CD14-positive monocyte (primary cell): ENCODE measurements around the gene CDH3. TPM values are rescaled to one million over a fixed set of nuclear protein-coding genes. Genes with fewer than 3 reads are reported as not detected.

Experiments
- DNase-seq, 3 donors: peaks; one replicate each; pipeline ENCODE4 v3.0.0-alpha.2; 2011 to 2022
- H2AFZ ChIP-seq: 2 replicates; pipeline ENCODE4 v1.6.0; 2012; ENCODE audit warnings: mild to moderate bottlenecking, low read depth, low read length, inconsistent platforms; ENCODE audit not compliant: insufficient read depth, poor library complexity, severe bottlenecking
- H3K27ac ChIP-seq, 2 donors: 1 replicate in 1 of 2; 2 replicates in 1 of 2; pipeline ENCODE4 v1.5.1; 2012 to 2013; ENCODE audit warnings: low read length in 2 of 2, control low read depth in 1 of 2, inconsistent platforms in 1 of 2, low read depth in 1 of 2, mild to moderate bottlenecking in 1 of 2
- H3K27me3 ChIP-seq, 2 donors: one replicate each; pipeline versions ENCODE4 v1.6.0 to v1.6.1; 2011 to 2013; ENCODE audit warnings: low read length in 2 of 2; ENCODE audit not compliant: control insufficient read depth in 2 of 2, insufficient read depth in 2 of 2
- H3K36me3 ChIP-seq, 2 donors: replicated peaks in 1 of 2; 1 replicate in 1 of 2; 2 replicates in 1 of 2; pipeline versions ENCODE4 v1.5.1 to v1.6.1; 2012 to 2013; ENCODE audit warnings: low read length in 2 of 2, control low read depth in 1 of 2, inconsistent platforms in 1 of 2, mild to moderate bottlenecking in 1 of 2; ENCODE audit not compliant: insufficient read depth in 2 of 2, control insufficient read depth in 1 of 2
- H3K4me1 ChIP-seq, 2 donors: 1 replicate in 1 of 2; 2 replicates in 1 of 2; pipeline versions ENCODE4 v1.5.1 to v1.6.1; 2012 to 2013; ENCODE audit warnings: low read length in 2 of 2, control low read depth in 1 of 2, inconsistent platforms in 1 of 2, mild to moderate bottlenecking in 1 of 2, moderate library complexity in 1 of 2; ENCODE audit not compliant: insufficient read depth in 2 of 2, control insufficient read depth in 1 of 2
- H3K4me2 ChIP-seq: replicated peaks from 2 replicates; pipeline ENCODE3; 2012; ENCODE audit warnings: low read length, moderate library complexity, mild to moderate bottlenecking; ENCODE audit not compliant: poor library complexity, severe bottlenecking; ENCODE audit errors: extremely low read depth
- H3K4me3 ChIP-seq, 3 experiments: fragments of 200-600 bp in 1 of 3; sonication (generic) in 1 of 3; replicated peaks in 1 of 3; 1 replicate in 2 of 3; 2 replicates in 1 of 3; pipeline ENCODE4 v1.5.1; 2011 to 2013; ENCODE audit warnings: low read length in 3 of 3, mild to moderate bottlenecking in 3 of 3, control low read depth in 2 of 3, low read depth in 2 of 3, inconsistent platforms in 1 of 3, moderate library complexity in 1 of 3
- H3K79me2 ChIP-seq: 2 replicates; pipeline ENCODE4 v1.6.0; 2012; ENCODE audit warnings: mild to moderate bottlenecking, control low read depth, inconsistent platforms, low read length, moderate library complexity; ENCODE audit not compliant: insufficient read depth
- H3K9ac ChIP-seq: 2 replicates; pipeline ENCODE4 v1.6.0; 2017; ENCODE audit warnings: low read length, mild to moderate bottlenecking; ENCODE audit not compliant: insufficient read depth, poor library complexity, severe bottlenecking
- H3K9me3 ChIP-seq, 2 donors: replicated peaks in 1 of 2; 1 replicate in 1 of 2; 2 replicates in 1 of 2; pipeline versions ENCODE4 v1.5.1 to v1.6.1; 2012 to 2013; ENCODE audit warnings: low read length in 2 of 2, control low read depth in 1 of 2; ENCODE audit not compliant: control insufficient read depth in 1 of 2, insufficient read depth in 1 of 2
- H4K20me1 ChIP-seq: 2 replicates; pipeline ENCODE4 v1.6.0; 2012; ENCODE audit warnings: mild to moderate bottlenecking, low read length, control low read depth, moderate library complexity; ENCODE audit not compliant: insufficient read depth
- H3K27ac Mint-ChIP-seq, 7 donors: one replicate each; pipeline ENCODE4 v1.8.0; 2020; ENCODE audit warnings: mild to moderate bottlenecking in 7 of 7, mixed read lengths in 7 of 7, moderate library complexity in 6 of 7, inconsistent platforms in 2 of 7
- H3K27me3 Mint-ChIP-seq, 3 donors: one replicate each; pipeline ENCODE4 v1.8.0; 2021 to 2022; ENCODE audit warnings: low read depth in 3 of 3, mild to moderate bottlenecking in 3 of 3, mixed read lengths in 3 of 3, moderate library complexity in 3 of 3, inconsistent platforms in 1 of 3
- H3K36me3 Mint-ChIP-seq, 2 donors: one replicate each; pipeline ENCODE4 v1.8.0; 2020; ENCODE audit warnings: mixed read lengths in 2 of 2, inconsistent platforms in 1 of 2, mild to moderate bottlenecking in 1 of 2
- H3K4me1 Mint-ChIP-seq: one replicate; pipeline ENCODE4 v1.8.0; 2020; ENCODE audit warnings: mild to moderate bottlenecking, mixed read lengths
- H3K4me3 Mint-ChIP-seq, 2 donors: one replicate each; pipeline ENCODE4 v1.8.0; 2020; ENCODE audit warnings: mild to moderate bottlenecking in 2 of 2, mixed read lengths in 2 of 2, moderate library complexity in 1 of 2
- H3K9me3 Mint-ChIP-seq, 7 donors: one replicate each; pipeline ENCODE4 v1.8.0; 2020 to 2022; ENCODE audit warnings: mixed read lengths in 7 of 7, mild to moderate bottlenecking in 6 of 7, moderate library complexity in 6 of 7, inconsistent platforms in 2 of 7
- WGBS: methylation state at CpG from one replicate; pipeline ENCODE4 v1.1.5; 2013; ENCODE audit warnings: missing lambda C conversion rate; ENCODE audit not compliant: insufficient coverage; 5-methylcytosine and 5-hydroxymethylcytosine counted together
- intact Hi-C, 2 donors: fragments of 100-400 bp; cut with micrococcal nuclease; formaldehyde crosslinking; loops; one replicate each; pipeline versions ENCODE4 v1.15.0 to v1.15.1; 2023
- polyA plus RNA-seq, 3 donors: library from polyadenylated mRNA; depleted of rRNA in 1 of 3; unstranded in 2 of 3; stranded (reverse) in 1 of 3; fragments of 300-500 nt in 2 of 3; fragments of >200 nt in 1 of 3; fragmentation: Illumina TruSeq in 2 of 3; gene quantifications; 1 replicate in 2 of 3; 2 replicates in 1 of 3; pipeline ENCODE4 v1.2.3, GENCODE V29; 2012 to 2021
- TF ChIP-seq, protein P1 (sequence below): fragments of 200-600 bp; IDR thresholded peaks from one replicate; pipeline ENCODE4 v1.8.0; 2022; ENCODE audit warnings: antibody characterized with exemption, mild to moderate bottlenecking

CDH3 gene
- polyA plus RNA-seq, 3 donors = not detected

DNA sequence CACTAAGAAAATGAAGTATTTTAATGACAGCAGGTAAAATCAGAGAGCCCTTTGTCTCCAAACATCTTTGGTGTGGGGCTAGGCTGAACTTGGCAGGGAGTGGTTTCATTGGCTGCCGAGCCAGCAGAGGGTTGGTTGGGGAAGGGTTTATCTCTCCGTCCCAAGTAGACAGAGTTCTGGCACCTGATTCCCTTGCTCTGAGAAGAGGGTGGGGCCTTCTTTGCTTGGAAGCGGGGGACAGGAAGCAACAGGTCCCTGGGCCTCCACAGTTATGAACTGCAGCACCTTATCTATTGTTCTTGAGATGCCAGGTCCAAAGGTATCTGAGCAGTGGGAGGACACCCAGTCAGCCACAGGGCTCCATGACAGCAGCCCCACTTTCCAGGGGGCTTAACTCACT, 79.7 kb downstream of the CDH3 start:
- Mint-ChIP-seq H3K36me3 (no peaks in the 10 kb centered on the region), H3K4me1 (no peaks in the 10 kb centered on the region), H3K27me3 (peaks cover 7 to 11% (median 9%) of the 10 kb centered on the region in 3 donors), H3K27ac (peak overlapping the region in 1 of 7 donors; percentile 58), H3K4me3 (no peak overlapping the region), H3K9me3 (peaks cover 0 to 3% (median 0%) of the 10 kb centered on the region in 7 donors)
- Histone ChIP-seq H3K36me3 (no peaks in the 10 kb centered on the region), H3K27ac (no peak overlapping the region), H2AFZ (no peak overlapping the region), H3K9ac (no peak overlapping the region), H3K79me2 (no peaks in the 10 kb centered on the region), H3K27me3 (no peaks in the 10 kb centered on the region), H4K20me1 (no peaks in the 10 kb centered on the region), H3K4me2 (no peak overlapping the region), H3K4me3 (no peak overlapping the region), H3K9me3 (no peaks in the 10 kb centered on the region), H3K4me1 (no peaks in the 10 kb centered on the region)
- TF ChIP-seq, protein P1, sequence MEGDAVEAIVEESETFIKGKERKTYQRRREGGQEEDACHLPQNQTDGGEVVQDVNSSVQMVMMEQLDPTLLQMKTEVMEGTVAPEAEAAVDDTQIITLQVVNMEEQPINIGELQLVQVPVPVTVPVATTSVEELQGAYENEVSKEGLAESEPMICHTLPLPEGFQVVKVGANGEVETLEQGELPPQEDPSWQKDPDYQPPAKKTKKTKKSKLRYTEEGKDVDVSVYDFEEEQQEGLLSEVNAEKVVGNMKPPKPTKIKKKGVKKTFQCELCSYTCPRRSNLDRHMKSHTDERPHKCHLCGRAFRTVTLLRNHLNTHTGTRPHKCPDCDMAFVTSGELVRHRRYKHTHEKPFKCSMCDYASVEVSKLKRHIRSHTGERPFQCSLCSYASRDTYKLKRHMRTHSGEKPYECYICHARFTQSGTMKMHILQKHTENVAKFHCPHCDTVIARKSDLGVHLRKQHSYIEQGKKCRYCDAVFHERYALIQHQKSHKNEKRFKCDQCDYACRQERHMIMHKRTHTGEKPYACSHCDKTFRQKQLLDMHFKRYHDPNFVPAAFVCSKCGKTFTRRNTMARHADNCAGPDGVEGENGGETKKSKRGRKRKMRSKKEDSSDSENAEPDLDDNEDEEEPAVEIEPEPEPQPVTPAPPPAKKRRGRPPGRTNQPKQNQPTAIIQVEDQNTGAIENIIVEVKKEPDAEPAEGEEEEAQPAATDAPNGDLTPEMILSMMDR = no peak
- intact Hi-C loops = no loop called here
- 40% methylated on average over 1 of the region's 3 CpGs for WGBS
- DNase-seq = no peak

- TF ChIP-seq, protein P1 = no peak
- H2AFZ ChIP-seq = no peak overlapping the region
- no peak overlapping the region for H3K4me3 ChIP-seq
- no peaks in the 10 kb centered on the region for H3K9me3 ChIP-seq
- 70% methylated on average over 2 of the region's 4 CpGs for WGBS
- no peaks in the 10 kb centered on the region for H3K27me3 ChIP-seq
- H4K20me1 ChIP-seq = no peaks in the 10 kb centered on the region
- Mint-ChIP-seq H3K36me3 (no peaks in the 10 kb centered on the region), H3K9me3 (no peaks in the 10 kb centered on the region), H3K4me3 (peak overlapping the region in 1 of 2 donors; percentile 30), H3K27me3 (peaks cover 15 to 23% (median 18%) of the 10 kb centered on the region in 3 donors), H3K27ac (no peak overlapping the region), H3K4me1 (peaks cover 2% of the 10 kb centered on the region)
- H3K27ac ChIP-seq = no peak overlapping the region
- no peaks in the 10 kb centered on the region for H3K4me1 ChIP-seq
- no peak for DNase-seq
- no peaks in the 10 kb centered on the region for H3K79me2 ChIP-seq
- no peak overlapping the region for H3K4me2 ChIP-seq
- intact Hi-C loops = no loop called here
- H3K9ac ChIP-seq = no peak overlapping the region
- no peaks in the 10 kb centered on the region for H3K36me3 ChIP-seq
Measured at GRCh38 chr16:68728523-68728922, 83.4 kb downstream of the CDH3 start.
